Neural progenitor cell (in vitro differentiated cells): Measurements from ENCODE around the gene CHMP1B.

Experiments used
- EZH2 ChIP-seq: fragments of 200-600 bp; sonication (generic); IDR thresholded peaks from 2 replicates; pipeline ENCODE4 v1.6.1; 2017; ENCODE audit warnings: antibody characterized with exemption, mild to moderate bottlenecking, moderate library complexity
- EZH2phosphoT487 ChIP-seq: fragments of 200-600 bp; sonication (generic); IDR thresholded peaks from 2 replicates; pipeline ENCODE4 v1.6.1; 2017; ENCODE audit warnings: antibody characterized with exemption
- TF ChIP-seq, protein P1 (sequence below): fragments of 200-600 bp; sonication (generic); IDR thresholded peaks from 2 replicates; pipeline ENCODE4 v1.5.1; 2017; ENCODE audit warnings: antibody characterized with exemption, mild to moderate bottlenecking

DNA sequence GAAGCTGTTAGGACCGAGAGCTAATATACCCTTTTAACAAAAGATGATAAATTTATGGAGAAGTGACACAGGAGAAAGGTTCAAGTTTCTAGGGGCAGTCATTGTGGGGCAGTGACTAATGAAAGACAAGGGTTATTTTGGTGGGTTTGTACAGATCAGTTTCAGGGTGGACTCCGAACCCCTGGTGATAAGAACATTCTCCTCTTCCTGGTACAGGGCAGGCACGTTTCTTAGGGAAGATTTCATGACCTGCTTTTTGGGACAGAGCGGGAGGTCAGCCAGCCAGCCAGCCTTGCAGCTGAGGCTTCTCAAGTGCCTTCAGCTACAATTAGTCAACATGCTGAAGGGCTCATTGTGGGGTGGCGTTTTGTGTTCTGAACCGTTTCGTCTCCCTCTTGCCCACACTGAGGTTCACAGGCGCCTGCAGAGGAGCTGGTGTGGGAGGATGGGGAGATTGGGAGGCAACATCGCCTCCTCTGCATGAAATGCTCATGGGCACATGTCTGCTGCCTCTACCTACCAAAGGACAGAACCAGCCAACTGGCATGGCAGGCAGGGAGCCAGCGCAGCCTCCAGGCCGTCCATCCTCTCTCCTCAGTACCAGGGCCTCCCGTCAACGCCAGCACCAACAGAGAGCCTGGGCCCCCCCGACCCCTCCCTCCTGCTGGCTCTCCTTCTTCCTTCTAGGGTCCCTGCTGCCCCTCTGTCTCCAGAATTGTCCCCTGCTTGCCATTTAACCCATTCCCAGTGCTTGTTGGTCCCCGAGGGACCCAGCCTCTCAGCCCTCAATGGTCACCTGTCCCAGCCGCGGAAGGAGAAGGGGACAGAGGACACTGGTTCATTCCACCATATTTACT is 9.6 kb downstream of the CHMP1B start:
- TF ChIP-seq, protein P1, sequence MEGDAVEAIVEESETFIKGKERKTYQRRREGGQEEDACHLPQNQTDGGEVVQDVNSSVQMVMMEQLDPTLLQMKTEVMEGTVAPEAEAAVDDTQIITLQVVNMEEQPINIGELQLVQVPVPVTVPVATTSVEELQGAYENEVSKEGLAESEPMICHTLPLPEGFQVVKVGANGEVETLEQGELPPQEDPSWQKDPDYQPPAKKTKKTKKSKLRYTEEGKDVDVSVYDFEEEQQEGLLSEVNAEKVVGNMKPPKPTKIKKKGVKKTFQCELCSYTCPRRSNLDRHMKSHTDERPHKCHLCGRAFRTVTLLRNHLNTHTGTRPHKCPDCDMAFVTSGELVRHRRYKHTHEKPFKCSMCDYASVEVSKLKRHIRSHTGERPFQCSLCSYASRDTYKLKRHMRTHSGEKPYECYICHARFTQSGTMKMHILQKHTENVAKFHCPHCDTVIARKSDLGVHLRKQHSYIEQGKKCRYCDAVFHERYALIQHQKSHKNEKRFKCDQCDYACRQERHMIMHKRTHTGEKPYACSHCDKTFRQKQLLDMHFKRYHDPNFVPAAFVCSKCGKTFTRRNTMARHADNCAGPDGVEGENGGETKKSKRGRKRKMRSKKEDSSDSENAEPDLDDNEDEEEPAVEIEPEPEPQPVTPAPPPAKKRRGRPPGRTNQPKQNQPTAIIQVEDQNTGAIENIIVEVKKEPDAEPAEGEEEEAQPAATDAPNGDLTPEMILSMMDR: no peak
- TF ChIP-seq EZH2: no peak
- no peak for TF ChIP-seq EZH2phosphoT487
